OCI-LY3 (cell line): ENCODE results near the gene FAM117A.

Source experiments
- H2AFZ ChIP-seq: fragments of 200-600, 300-600 bp; shearing (Covaris generic); 2 replicates; pipeline ENCODE4 v1.6.0; 2014; ENCODE audit warnings: antibody characterized with exemption, low read depth, low read length
- H3K27ac ChIP-seq: fragments of 200-600, 300-600 bp; sonication (generic); 2 replicates; pipeline ENCODE4 v1.5.1; 2014; ENCODE audit warnings: mild to moderate bottlenecking, low read length, moderate library complexity, mixed read lengths
- H3K27me3 ChIP-seq: fragments of 200-600, 300-600 bp; sonication (generic); 2 replicates; pipeline ENCODE4 v1.6.1; 2014; ENCODE audit warnings: low read depth, low read length, mixed read lengths
- H3K36me3 ChIP-seq: fragments of 200-600, 300-600 bp; sonication (generic); replicated peaks from 2 replicates; pipeline ENCODE3; 2014; ENCODE audit warnings: low read depth, low read length, mixed read lengths
- H3K4me1 ChIP-seq: fragments of 300-600, 200-600 bp; sonication (generic); 2 replicates; pipeline ENCODE4 v1.6.1; 2014; ENCODE audit warnings: low read length, mixed read lengths
- H3K4me2 ChIP-seq: fragments of 200-600, 300-600 bp; sonication (generic); 2 replicates; pipeline ENCODE4 v1.6.1; 2014; ENCODE audit warnings: low read length, mixed read lengths
- H3K4me3 ChIP-seq: fragments of 300-600, 200-600 bp; sonication (generic); 2 replicates; pipeline ENCODE4 v1.5.1; 2014; ENCODE audit warnings: antibody characterized with exemption, mild to moderate bottlenecking, low read length, moderate library complexity
- H3K79me2 ChIP-seq: fragments of 300-600, 200-600 bp; shearing (Covaris generic); 2 replicates; pipeline ENCODE4 v1.6.1; 2014; ENCODE audit warnings: mild to moderate bottlenecking, low read length, mixed read lengths
- H3K9ac ChIP-seq: fragments of 300-600, 200-600 bp; shearing (Covaris generic); 2 replicates; pipeline ENCODE4 v1.6.0; 2014; ENCODE audit warnings: mild to moderate bottlenecking, low read length, moderate library complexity
- H3K9me3 ChIP-seq: fragments of 200-600, 300-600 bp; shearing (Covaris generic); 2 replicates; pipeline ENCODE4 v1.6.1; 2014; ENCODE audit warnings: low read length, mixed read lengths; ENCODE audit not compliant: insufficient read depth
- H4K20me1 ChIP-seq: fragments of 200-600, 300-600 bp; sonication (generic); 2 replicates; pipeline ENCODE4 v1.6.1; 2016; ENCODE audit warnings: low read length, mixed read lengths; ENCODE audit not compliant: insufficient read depth
- EZH2phosphoT487 ChIP-seq: fragments of 200-600 bp; shearing (Covaris generic); IDR thresholded peaks from 2 replicates; pipeline ENCODE4 v1.6.1; 2018; ENCODE audit warnings: antibody characterized with exemption, mixed run types, low read depth

FAM117A gene

DNA sequence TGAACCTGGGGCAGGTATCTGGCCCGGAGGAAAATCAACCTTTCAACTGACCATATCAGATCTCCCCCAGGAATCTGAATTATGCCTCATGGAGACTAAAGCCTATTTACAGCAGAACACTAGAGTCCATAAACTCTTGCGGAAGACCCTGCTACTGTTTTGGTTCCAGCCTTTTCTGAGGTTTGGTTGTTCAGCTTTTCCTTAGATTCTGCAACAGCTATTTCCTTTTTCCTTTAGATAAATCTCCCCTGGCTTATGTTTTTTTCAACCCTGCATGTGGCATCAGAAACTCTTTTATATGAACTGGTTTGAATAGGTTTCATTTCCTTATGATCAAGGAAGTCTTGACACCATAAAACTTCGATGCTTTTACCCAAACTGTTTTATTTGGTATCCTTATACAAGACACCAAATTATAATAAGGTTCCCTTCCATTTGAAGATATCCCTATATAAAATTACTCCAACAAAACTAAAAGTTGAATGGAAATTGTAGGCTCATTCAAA, 99.2 kb downstream of the FAM117A start:
- Histone ChIP-seq H4K20me1 (peaks cover 30% of the 10 kb centered on the region), H3K36me3 (peaks cover 2% of the 10 kb centered on the region), H3K27ac (no peak overlapping the region), H3K27me3 (no peaks in the 10 kb centered on the region), H3K4me2 (0 out of 2 replicates have a peak overlapping the region, but pooled peaks have one; percentile 25), H3K9me3 (no peaks in the 10 kb centered on the region), H2AFZ (no peak overlapping the region), H3K4me1 (peaks cover 8% of the 10 kb centered on the region), H3K4me3 (no peak overlapping the region), H3K79me2 (peaks cover 54% of the 10 kb centered on the region), H3K9ac (no peak overlapping the region)
- no peak for TF ChIP-seq EZH2phosphoT487
